M059J (cell line): ENCODE measurements around the gene TBC1D23. TPM values are rescaled to one million over a fixed set of nuclear protein-coding genes. Genes with fewer than 3 reads are reported as not detected.
"Not testable (repeated sequence)": the region's sequence is repeated elsewhere in the genome, so short reads cannot be mapped to it uniquely, and the experiment has no call there.

Experiments used
- DNase-seq: peaks from one replicate; pipeline ENCODE4 v3.0.0-alpha.2; 2012; ENCODE audit warnings: low read depth
- total RNA-seq: library from RNA; depleted of rRNA; stranded (reverse); fragments of >200 nt; shearing (Covaris generic); gene quantifications from 2 replicates; pipeline ENCODE4 v1.2.3, GENCODE V29; 2014; rRNA removed

The TBC1D23 gene
- 79.3 and 81.2 TPM in 2 replicates for total RNA-seq

DNA sequence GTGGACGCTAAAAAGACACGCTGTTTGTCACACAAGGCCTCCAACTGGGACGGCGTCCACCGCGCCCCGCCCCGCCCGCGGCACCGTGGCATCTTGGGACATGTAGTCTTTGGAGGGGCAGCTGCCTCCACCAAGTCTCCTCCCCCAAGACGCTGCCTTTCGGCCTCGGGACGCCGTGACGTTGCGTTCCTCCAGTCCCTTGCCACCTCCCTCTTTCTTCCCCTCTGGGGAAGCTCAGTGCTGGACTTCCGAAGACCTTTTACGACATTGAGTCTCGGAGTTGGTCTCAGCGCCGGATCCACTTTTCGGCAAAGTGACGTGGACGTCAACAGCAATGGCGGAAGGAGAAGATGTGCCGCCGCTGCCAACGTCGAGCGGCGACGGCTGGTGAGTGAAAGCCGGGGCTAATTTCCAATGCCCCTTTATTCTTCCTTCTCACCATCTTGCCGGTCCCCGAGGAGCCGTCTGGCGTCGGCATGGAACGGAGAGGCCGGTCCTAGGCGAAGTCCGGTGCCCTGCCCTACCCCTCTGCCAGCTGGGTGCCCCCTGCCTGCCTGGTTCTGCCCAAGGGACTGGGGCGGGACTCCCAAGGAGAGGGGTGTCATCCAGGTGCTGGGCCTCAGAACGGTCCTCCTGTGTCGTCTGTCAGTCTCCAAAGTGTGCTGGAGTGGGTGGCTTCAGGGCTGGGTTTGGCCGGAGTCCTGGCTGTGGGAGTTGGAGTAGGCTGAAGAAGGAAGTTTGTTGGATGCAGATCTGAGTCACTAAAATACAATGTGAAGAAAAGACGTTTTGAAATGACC, at the start of gene TBC1D23:
TBC1D23 (plus strand) TSS at position 308 of the 800 bp plus-strand sequence; CDS start at position 335, 27 bp downstream.
- DNase-seq: peak; percentile 100

DNA sequence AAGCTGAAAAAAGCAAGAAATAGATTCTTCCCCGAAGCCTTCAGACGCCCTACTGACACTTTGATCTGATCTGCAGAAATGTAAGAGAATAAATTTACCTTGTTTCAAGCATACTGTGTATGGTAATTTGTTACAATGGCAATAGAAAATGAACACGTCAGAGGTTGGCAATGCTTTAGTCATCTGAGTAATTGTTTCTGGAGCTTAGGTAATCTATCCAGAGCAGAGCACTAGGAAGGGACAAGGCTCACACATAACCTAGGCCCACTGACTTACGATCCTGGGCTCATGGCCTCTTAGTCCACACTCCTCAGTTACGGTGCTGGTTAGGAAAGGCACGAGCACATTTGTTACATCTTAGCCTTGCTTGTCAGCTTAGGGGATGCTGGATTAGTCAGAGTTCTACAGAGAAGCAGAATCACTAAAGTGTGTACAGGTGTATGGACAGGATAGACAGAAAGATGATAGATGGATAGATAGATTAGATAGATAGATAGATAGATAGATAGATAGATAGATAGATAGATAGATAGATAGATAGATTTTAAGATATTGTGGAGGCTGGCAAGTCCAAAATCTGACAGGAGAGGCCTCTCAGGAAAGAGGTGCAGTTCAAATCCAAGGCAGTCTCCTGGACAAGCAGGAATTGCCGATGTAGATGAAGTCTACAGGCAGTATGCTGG, 46.8 kb upstream of the TBC1D23 start:
- DNase-seq: peak; percentile 90

DNA sequence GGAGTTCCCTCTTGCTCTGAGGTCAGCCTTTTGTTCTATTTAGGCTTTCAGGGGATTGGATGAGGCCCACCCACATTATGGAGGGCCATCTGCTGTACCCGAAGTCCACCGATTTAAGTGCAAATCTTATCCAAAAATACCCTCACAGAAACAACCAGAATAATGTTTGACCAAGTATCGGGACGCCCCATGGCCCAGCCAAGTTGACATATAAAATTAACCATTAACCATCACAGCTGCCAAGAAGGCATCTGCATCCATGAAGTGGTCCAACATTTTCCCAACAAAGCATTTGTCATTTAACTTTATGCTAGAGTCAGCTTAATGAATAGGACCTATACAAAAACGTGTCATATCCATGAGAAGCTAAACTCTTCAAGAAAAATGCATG, 46.2 kb upstream of the TBC1D23 start:
- no peak for DNase-seq

DNA sequence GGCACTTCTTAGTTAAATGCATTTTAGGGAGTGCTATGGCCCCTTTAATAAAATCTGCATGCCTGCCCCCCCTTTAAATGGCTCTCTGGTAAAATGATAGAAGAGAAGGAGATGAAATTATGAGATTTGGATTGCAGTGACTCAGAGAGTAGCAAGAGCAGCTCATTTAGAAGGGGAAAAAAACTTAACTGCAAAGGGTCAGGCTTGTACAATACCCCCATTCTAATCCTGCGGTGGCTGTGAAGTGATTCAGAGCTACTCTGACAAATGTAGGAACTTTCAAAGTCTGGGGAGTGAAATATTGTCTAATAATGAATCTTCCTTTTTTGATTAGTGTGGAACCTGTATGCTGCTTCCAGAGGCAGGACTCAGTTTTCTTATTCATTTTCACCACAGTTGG, 44.1 kb upstream of the TBC1D23 start:
- peak; percentile 80 for DNase-seq

DNA sequence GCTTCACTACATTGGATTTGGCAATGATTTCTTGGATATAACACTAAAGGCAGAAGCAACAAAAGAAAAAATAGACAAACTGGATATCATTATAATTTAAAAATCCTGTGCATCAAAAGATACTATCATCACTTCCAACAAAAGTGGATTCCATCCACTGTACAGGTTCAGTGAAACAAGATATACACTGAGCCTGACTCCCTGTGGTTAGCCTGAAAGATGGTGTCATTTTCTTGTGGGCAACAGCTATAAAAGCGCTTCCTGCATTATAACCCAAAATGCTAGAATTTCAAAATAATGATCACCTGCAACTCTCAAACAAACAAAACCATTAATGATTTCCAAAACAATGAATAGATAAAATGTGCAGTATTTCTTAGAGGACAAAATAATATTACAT, 39.6 kb upstream of the TBC1D23 start:
- DNase-seq: no peak

DNA sequence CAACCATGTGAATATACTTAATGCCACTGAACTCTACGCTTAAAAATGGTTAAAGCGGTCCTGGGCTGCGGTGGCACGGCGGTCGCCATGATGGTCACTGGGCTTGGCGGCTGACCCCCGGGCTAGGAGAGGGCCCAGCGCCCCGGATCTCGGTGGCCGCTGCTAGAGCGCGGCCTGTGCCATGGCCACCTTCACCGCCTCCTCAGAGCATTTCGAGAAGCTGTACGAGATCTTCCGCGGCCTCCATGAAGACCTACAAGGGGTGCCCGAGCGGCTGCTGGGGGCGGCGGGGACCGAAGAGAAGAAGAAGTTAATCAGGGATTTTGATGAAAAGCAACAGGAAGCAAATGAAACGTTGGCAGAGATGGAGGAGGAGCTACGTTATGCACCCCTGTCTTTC, 35.6 kb upstream of the TBC1D23 start:
- no peak for DNase-seq

DNA sequence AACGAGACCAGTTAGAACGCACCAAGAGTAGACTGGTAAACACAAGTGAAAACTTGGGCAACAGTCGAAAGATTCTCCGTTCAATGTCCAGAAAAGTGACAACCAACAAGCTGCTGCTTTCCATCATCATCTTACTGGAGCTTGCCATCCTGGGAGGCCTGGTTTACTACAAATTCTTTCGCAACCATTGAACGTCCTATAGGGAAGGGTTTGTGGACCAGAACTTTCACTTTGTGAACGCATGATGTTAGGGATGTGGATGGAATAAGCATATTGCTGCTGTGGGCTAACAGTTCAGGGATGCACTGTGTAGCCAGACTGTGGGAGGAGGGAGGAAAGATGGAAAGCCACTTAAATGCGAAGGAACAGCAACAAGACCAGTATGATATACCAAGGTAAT, 34.9 kb upstream of the TBC1D23 start:
- no peak for DNase-seq

DNA sequence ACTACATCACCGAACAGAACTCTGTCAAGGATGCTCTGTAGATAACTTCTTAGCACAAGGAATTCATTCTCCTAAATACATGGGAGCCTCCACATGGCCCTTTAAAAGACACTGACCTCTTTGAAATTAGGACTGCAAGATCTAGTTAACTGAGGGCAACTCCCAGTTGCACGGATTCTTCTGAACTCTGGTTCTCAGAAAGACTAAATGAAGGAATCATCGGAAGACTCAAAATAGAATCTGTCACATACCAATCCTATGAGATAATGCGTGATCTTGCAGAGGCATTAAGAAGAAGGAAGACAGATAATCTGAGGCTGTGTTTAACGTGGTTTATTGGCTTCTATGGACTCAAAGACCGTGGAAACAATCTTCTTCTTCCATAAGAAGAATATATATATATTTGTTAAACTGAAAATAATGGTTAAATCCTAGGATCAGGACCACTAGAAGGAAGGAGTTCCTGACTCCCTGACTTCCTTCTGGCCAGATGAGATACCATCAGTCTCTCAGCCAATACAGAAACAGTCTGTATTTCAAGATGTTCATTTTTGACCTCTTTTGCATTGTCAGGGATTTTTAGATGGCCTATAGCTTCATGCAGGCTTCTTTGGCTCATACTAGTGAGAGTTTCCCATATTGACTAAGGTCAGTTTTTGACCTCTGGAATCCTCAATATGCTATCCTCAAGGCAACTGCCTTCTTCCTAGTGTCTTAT, 33.9 kb upstream of the TBC1D23 start:
- DNase-seq: peak; percentile 74

DNA sequence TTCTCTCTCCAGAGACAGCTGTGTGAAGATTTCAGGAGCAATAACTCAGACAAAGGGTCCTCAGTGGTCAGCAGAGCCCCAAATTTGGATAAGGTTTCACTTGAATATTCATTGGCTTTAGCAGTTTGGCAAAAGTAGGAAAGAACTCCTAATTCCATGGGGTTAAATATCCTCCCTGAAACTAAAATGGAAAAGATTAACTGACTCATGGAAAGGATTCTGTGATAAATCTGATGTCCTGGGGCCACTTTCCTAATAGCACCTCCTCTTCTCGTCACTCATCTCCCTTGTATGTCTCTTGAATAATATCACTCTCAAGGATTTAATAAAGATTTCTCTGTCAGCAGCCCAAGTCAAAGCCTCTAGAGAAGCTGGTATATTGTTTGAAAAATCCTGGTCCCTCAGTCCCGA, 33.3 kb upstream of the TBC1D23 start:
- peak; percentile 30 for DNase-seq

DNA sequence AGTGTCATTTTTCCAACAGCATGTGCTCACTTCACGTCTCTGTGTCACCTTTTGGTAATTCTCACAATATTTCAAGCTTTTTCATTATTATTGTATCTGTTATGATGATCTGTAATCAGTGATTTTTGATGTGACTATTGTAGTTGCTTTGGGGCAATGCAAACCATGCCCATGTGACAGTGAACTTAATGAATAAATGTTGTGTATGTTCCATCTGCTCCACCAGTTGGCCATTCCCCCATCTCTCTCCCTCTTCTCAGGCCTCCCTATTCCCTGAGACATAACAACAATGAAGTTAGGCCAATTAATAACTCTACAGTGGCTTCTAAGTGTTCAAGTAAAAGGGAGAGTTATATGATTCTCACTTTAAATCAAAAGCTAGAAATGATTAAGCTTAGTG, 32.5 kb upstream of the TBC1D23 start:
- DNase-seq: no peak

DNA sequence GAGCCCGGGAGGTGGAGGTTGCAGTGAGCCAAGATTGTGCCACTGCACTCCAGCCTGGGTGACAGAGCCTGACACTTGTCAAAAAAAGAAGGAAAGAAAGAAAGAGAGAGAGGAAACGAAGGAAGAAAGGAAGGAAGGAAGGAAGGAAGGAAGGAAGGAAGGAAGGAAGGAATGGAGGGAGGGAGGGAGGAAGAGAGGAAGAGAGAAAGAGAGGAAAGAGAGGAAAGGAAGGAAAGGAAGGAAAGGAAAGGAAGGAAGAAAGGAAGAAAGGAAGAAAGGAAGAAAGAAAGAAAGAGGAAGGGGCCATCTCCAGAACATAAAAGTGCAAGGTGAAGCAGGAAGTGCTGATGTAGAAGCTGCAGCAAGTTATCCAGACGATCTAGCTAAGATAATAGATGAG, 31.6 kb upstream of the TBC1D23 start:
- DNase-seq: not testable (repeated sequence)

DNA sequence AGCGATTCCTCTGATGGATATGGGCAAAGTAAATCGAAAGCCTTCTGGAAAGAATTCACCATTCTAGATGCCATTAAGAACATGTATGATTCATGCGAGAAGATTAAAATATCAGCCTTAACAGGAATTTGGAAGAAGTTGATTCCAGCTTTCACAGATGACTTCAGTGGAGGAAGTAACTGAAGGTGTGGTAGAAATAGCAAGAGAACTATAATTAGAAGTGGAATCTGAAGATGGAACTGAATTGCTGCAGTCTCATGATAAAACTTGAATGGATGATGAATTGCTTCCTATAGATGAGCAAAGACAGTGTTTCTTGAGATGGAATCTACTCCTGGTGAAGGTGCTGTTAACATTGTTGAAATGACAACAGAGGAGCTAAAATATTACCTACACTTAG, 30.1 kb upstream of the TBC1D23 start:
- peak; percentile 37 for DNase-seq

DNA sequence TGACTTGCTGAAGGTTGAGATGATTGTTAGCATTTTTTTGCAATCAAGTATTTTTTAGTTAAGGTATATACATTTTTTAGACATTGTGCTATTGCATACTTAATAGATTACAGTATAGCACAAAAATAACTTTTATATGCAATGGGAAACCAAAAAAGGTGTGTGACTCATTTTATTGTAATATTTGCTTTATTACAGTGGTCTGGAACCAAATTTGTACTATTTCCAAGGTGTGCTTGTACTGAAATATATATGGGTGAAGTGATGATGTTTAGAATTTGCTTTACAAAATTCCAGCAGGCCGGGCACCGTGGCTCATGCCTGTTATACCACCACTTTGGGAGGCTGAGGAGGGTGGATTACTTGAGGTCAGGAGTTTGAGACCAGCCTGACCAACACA, 29.1 kb upstream of the TBC1D23 start:
- DNase-seq: peak; percentile 56

DNA sequence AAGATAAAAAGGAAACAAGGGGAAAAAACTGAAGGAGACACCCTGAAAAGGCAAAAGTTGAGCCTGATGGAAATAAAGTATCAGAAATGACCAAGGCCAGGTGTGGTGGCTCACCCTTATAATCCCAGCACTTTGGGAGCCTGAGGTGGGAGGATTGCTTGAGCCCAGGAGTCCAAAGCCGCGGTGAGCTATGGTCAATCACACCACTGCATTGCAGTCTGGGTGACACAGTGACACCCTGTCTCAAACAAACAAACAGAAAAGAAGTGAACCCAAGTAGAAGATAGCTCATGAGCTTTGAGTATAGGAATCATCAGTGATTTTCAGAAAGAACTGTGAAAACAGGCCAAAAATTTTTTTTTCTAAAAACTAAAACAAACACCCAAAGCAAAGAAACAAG, 26.4 kb upstream of the TBC1D23 start:
- no peak for DNase-seq

DNA sequence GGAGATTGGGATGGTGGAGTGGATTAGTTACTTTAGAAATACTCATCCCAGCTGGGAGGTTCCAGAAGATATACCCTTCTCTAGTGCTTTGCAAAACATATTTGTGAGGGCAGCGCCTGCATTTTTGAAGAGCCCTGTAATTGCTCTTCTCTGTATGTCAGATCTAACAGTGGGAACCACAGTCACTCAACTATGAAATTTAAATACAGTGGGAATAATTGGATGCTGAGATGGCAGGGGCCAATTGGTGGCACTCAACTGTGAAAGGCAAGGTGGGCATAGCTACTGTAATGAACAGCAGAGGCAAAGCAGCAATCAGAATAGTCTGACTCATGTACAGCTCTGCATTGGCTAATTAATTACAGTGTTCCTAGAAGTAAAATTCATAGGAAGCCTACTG, 22.2 kb upstream of the TBC1D23 start:
- no peak for DNase-seq

DNA sequence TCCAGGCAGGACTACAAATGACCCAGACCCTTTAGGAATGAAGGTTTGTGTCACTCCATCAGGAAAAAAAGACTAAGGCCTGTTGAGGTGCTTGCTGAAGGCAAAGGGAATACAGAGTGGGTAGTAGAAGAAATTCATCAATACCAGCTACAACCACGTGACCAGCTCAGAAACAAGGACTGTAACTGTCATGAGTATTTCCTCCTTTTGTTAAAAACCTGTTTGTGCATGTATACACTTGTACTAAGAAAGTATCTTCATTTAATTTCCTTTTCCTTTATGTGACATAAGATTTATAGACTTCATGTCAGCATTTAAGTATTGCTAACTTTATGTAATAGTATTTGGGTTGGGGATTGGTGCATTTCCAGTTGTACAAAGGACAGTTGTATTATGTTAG, 18.3 kb upstream of the TBC1D23 start:
- not testable (repeated sequence) for DNase-seq

DNA sequence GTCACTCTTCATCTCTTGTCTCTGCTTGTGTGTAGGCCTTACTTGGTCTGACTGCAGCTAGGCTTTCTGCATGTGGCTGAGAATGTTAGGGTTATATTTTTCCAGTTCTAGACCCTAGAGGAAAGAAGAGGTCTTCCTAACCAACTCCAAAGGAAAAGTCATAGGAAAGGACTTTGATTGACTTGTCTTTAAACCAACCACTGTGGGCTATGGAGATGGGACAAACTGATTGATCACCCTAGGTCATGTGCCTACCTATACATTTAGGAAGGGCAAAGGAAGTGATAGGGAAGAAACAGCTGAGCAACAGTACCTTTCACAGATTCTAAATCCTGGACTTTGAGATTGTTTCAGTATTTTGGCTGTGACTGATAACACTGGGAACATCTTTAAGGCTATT, 16.5 kb upstream of the TBC1D23 start:
- no peak for DNase-seq

DNA sequence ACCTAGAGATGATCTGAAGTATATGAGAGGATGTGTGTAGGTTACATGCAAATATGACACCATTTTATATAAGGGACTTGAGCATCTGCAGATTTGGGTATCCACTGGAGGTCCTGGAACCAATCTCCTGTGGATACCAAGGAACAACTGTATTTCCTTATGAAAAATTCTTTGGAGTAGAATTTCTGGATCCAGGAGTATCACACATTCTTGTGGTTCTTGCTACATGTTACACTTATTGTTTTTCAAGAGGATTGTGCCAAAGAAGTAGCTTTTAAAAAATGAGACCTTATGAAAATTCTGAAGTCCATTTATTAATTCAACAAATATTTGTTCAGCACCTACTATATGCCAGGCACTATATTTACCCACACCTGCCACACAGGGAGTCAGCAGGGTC, 15.7 kb upstream of the TBC1D23 start:
- DNase-seq: no peak

DNA sequence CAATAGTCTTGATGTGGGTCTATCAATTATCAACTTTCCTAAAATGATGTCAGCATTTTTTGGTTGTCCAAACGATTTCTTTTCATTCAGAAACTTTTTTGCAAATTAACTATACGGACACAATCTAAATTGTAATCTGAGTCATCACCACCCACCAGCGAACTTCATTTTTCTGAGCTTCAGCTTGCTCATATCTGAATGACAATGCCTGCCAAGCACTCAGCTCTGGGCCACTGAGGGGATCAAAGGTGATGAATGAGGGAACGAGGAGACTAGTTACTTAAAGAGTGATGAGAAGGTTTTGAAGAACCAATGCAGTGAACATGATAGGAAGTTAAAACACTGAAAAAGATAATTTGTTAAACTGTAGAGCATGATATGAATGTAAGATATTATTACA, 14.9 kb upstream of the TBC1D23 start:
- peak; percentile 83 for DNase-seq

DNA sequence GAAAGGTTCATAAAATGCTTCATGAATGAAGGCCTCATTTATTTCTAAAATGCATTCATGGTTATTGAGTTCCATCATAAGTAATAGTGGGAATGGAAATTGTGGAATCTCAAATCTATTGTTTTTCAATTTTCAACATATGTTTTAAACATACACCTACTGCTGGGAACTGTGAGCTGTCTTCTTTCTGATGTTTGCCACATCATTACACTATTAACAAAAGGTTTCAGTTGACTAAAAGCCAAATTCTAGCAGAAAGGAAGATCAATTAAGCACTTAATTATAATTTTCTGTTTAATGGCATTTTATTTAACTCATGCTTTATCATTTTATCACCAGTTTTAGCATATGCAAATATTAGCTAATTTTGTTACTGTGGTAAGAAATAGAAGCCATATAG, 13.8 kb upstream of the TBC1D23 start:
- no peak for DNase-seq

DNA sequence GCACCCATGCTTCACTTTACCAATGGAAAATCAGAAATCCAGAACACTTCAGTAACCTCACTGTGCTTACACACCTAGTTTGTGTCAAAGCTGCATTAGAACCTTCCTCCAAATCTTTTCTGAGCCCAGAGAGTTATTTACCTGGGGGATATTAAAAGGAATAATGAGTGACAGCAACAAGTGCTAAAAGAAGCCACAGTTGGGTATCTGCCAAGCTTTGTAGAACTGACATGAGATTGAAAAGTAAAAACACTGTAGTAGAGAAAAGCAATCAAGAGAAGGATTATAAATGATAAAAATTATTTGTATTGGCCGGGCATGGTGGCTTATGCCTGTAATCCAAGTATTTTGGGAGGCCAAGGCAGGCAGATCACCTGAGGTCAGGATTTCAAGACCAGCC, 8.8 kb upstream of the TBC1D23 start:
- no peak for DNase-seq

DNA sequence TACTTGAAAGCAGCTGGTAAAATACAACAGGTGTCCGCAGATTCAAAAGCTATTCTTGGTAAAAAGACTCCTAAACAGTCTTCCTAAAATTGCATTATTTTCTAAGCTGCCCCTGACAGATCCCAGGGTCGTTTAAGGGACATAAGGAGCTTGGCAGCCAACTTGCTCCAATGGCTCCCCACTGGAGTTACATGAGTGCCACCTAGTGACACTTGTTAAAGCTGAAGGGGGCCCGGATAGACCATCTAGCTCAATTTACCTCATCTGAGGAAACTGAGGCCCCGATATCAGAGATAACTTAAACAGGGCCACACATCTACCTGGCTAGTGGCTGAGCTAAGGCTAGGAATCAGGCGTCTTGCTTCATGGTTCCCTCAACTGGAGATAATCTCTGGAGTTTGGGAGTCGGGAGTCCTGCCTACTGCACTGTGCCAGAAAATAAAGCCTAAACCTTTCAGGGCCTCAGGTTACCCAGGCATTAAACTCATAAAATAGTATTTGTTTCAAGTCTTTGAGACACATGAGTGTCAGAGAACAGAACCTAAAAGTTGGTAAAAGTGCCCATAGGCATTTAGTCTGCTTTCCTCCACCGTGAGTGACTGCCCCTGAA, 6.5 kb upstream of the TBC1D23 start:
- peak; percentile 82 for DNase-seq
